ENCODE data around the gene SPTBN5.

The SPTBN5 gene

GRCh38 chr15:41876007-41876406, 17.8 kb downstream of the SPTBN5 start (continued):
- TF ChIP-seq PPARA (CRISPR knock-in tag; IDR thresholded peaks at IDR 0.05; ENCODE audit: borderline replicate concordance) (no peak), SNAI2 (CRISPR knock-in tag; IDR thresholded peaks at IDR 0.05) (no peak)

- ATAC-seq = no peak
- TF ChIP-seq ZFP3 (CRISPR knock-in tag; IDR thresholded peaks at IDR 0.05) = no peak
- no peak for TF ChIP-seq TOX (CRISPR knock-in tag; IDR thresholded peaks at IDR 0.05; ENCODE audit: borderline replicate concordance)
- TF ChIP-seq RARB (CRISPR knock-in tag; IDR thresholded peaks at IDR 0.05) = no peak
- TF ChIP-seq GLIS3 (CRISPR knock-in tag; IDR thresholded peaks at IDR 0.05) = no peak
- no peak for TF ChIP-seq CSDC2 (CRISPR knock-in tag; IDR thresholded peaks at IDR 0.05)
- no peak for TF ChIP-seq BACH2 (CRISPR knock-in tag; IDR thresholded peaks at IDR 0.05; ENCODE audit: borderline replicate concordance)
- no peak for TF ChIP-seq ZC3H10 (CRISPR knock-in tag; IDR thresholded peaks at IDR 0.05)
- no peak for TF ChIP-seq PPARA (CRISPR knock-in tag; IDR thresholded peaks at IDR 0.05; ENCODE audit: borderline replicate concordance)
- no peak for TF ChIP-seq ZNF8 (CRISPR knock-in tag; IDR thresholded peaks at IDR 0.05)
Observed at GRCh38 chr15:41874736-41875135, 19.1 kb downstream of the SPTBN5 start.

GRCh38 chr15:41873711-41874110, 20.1 kb downstream of the SPTBN5 start:
- TF ChIP-seq PATZ1 (CRISPR knock-in tag; IDR thresholded peaks at IDR 0.05; ENCODE audit: borderline replicate concordance) (no peak), CSRNP3 (CRISPR knock-in tag; IDR thresholded peaks at IDR 0.05) (no peak), SNAI2 (CRISPR knock-in tag; IDR thresholded peaks at IDR 0.05) (no peak), RARB (CRISPR knock-in tag; IDR thresholded peaks at IDR 0.05) (no peak), ISL1 (CRISPR knock-in tag; IDR thresholded peaks at IDR 0.05) (no peak), POU6F1 (CRISPR knock-in tag; IDR thresholded peaks at IDR 0.05; ENCODE audit: borderline replicate concordance, low read depth) (no peak), PPARA (CRISPR knock-in tag; IDR thresholded peaks at IDR 0.05; ENCODE audit: borderline replicate concordance) (no peak), ZC3H10 (CRISPR knock-in tag; IDR thresholded peaks at IDR 0.05) (no peak), CSDC2 (CRISPR knock-in tag; IDR thresholded peaks at IDR 0.05) (no peak)
- no peak for ATAC-seq

GRCh38 chr15:41872166-41872747, 21.6 kb downstream of the SPTBN5 start:
- TF ChIP-seq ZNF8 (CRISPR knock-in tag; IDR thresholded peaks at IDR 0.05) (no peak), RARB (CRISPR knock-in tag; IDR thresholded peaks at IDR 0.05) (no peak), POU6F1 (CRISPR knock-in tag; IDR thresholded peaks at IDR 0.05; ENCODE audit: borderline replicate concordance, low read depth) (no peak), ZFP30 (CRISPR knock-in tag; IDR thresholded peaks at IDR 0.05) (no peak), BACH2 (CRISPR knock-in tag; IDR thresholded peaks at IDR 0.05; ENCODE audit: borderline replicate concordance) (no peak), PATZ1 (CRISPR knock-in tag; IDR thresholded peaks at IDR 0.05; ENCODE audit: borderline replicate concordance) (no peak), ISL1 (CRISPR knock-in tag; IDR thresholded peaks at IDR 0.05) (no peak), OSR1 (CRISPR knock-in tag; IDR thresholded peaks at IDR 0.05) (no peak), SNAI2 (CRISPR knock-in tag; IDR thresholded peaks at IDR 0.05) (no peak), CSDC2 (CRISPR knock-in tag; IDR thresholded peaks at IDR 0.05) (no peak), ZNF70 (CRISPR knock-in tag; IDR thresholded peaks at IDR 0.05) (no peak), CREB5 (CRISPR knock-in tag; IDR thresholded peaks at IDR 0.05; ENCODE audit: low read depth) (no peak), CSRNP3 (CRISPR knock-in tag; IDR thresholded peaks at IDR 0.05) (no peak), ZFP3 (CRISPR knock-in tag; IDR thresholded peaks at IDR 0.05) (no peak), ZC3H10 (CRISPR knock-in tag; IDR thresholded peaks at IDR 0.05) (no peak), PPARA (CRISPR knock-in tag; IDR thresholded peaks at IDR 0.05; ENCODE audit: borderline replicate concordance) (no peak), ARNTL (CRISPR knock-in tag; IDR thresholded peaks at IDR 0.05; ENCODE audit: borderline replicate concordance, low read depth) (no peak), ESRRG (CRISPR knock-in tag; IDR thresholded peaks at IDR 0.05) (no peak)
- ATAC-seq = no peak
